ENCODE data around the gene COL24A1. TPM values are rescaled to one million over a fixed set of nuclear protein-coding genes. Genes with fewer than 3 reads are reported as not detected.

COL24A1 gene
- total RNA-seq, 1 experiment from 2014 or later, result 0.08 TPM

GRCh38 chr1:85892366-85892765, 264.2 kb downstream of the COL24A1 start:
- POLR2A ChIA-PET, result no interaction called here
- CTCF ChIA-PET, result no interaction called here

GRCh38 chr1:85889870-85890269, 266.7 kb downstream of the COL24A1 start:
- ATAC-seq (no peak), DNase-seq (ENCODE audit: low read depth, low spot score) (no peak)
- TF ChIP-seq TCF7L2 (IDR thresholded peaks at IDR 0.05; ENCODE audit: low read depth, low read length) (no peak), POLR2AphosphoS5 (IDR thresholded peaks at IDR 0.05; ENCODE audit: low read depth, low read length) (no peak), SIN3A (IDR thresholded peaks at IDR 0.05; ENCODE audit: borderline replicate concordance, insufficient read depth, low read depth, low read length) (no peak)
- TF ChIP-seq, protein P1, sequence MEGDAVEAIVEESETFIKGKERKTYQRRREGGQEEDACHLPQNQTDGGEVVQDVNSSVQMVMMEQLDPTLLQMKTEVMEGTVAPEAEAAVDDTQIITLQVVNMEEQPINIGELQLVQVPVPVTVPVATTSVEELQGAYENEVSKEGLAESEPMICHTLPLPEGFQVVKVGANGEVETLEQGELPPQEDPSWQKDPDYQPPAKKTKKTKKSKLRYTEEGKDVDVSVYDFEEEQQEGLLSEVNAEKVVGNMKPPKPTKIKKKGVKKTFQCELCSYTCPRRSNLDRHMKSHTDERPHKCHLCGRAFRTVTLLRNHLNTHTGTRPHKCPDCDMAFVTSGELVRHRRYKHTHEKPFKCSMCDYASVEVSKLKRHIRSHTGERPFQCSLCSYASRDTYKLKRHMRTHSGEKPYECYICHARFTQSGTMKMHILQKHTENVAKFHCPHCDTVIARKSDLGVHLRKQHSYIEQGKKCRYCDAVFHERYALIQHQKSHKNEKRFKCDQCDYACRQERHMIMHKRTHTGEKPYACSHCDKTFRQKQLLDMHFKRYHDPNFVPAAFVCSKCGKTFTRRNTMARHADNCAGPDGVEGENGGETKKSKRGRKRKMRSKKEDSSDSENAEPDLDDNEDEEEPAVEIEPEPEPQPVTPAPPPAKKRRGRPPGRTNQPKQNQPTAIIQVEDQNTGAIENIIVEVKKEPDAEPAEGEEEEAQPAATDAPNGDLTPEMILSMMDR (IDR thresholded peaks at IDR 0.05), result no peak
- TF ChIP-seq, protein P2, sequence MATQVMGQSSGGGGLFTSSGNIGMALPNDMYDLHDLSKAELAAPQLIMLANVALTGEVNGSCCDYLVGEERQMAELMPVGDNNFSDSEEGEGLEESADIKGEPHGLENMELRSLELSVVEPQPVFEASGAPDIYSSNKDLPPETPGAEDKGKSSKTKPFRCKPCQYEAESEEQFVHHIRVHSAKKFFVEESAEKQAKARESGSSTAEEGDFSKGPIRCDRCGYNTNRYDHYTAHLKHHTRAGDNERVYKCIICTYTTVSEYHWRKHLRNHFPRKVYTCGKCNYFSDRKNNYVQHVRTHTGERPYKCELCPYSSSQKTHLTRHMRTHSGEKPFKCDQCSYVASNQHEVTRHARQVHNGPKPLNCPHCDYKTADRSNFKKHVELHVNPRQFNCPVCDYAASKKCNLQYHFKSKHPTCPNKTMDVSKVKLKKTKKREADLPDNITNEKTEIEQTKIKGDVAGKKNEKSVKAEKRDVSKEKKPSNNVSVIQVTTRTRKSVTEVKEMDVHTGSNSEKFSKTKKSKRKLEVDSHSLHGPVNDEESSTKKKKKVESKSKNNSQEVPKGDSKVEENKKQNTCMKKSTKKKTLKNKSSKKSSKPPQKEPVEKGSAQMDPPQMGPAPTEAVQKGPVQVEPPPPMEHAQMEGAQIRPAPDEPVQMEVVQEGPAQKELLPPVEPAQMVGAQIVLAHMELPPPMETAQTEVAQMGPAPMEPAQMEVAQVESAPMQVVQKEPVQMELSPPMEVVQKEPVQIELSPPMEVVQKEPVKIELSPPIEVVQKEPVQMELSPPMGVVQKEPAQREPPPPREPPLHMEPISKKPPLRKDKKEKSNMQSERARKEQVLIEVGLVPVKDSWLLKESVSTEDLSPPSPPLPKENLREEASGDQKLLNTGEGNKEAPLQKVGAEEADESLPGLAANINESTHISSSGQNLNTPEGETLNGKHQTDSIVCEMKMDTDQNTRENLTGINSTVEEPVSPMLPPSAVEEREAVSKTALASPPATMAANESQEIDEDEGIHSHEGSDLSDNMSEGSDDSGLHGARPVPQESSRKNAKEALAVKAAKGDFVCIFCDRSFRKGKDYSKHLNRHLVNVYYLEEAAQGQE (IDR thresholded peaks at IDR 0.05; ENCODE audit: insufficient read depth in 1 of 2, low read depth in 2 of 2, low read length in 1 of 2), result no peak
- Histone ChIP-seq H3K27ac (ENCODE audit: low read length) (no peak overlapping the region), H3K9me3 (ENCODE audit: control insufficient read depth, insufficient read depth, low read depth, low read length) (no peaks in the 10 kb centered on the region), H3K36me3 (ENCODE audit: control insufficient read depth, insufficient read depth, low read length) (no peaks in the 10 kb centered on the region), H3K27me3 (ENCODE audit: control insufficient read depth, insufficient read depth, low read length) (no peaks in the 10 kb centered on the region), H3K4me3 (ENCODE audit: low read depth in 2 of 2, low read length in 2 of 2) (no peak overlapping the region), H3K4me1 (ENCODE audit: control insufficient read depth, insufficient read depth, low read length) (no peaks in the 10 kb centered on the region)
- in situ Hi-C loops (cut with HindIII; ENCODE audit: low pct_unique_long_range_greater_than_20kb, low sequenced_read_pairs), result no loop called here
- intact Hi-C loops (cut with micrococcal nuclease; ENCODE audit: unreplicated experiment), result loop anchor here (5.0 to 10.0 kb wide), 2 partner anchors 183 to 365 kb away; partner anchors contain the start of gene ZNHIT6
- ChIA-PET POLR2A (no interaction called here), CTCF (no interaction called here)
- BruUV-seq (replicated peaks), result no TSS peak

More at GRCh38 chr1:85892366-85892765, 264.2 kb downstream of the COL24A1 start:
- no peaks in the 10 kb centered on the region for H3K9me3 ChIP-seq (ENCODE audit: control insufficient read depth, insufficient read depth, low read depth, low read length)
- BruUV-seq (replicated peaks), result no TSS peak
- no peak for DNase-seq (ENCODE audit: low read depth, low spot score)
- H3K4me3 ChIP-seq (ENCODE audit: low read depth in 2 of 2, low read length in 2 of 2), result no peak overlapping the region
- no peaks in the 10 kb centered on the region for H3K4me1 ChIP-seq (ENCODE audit: control insufficient read depth, insufficient read depth, low read length)
- ATAC-seq, result no peak
- no peaks in the 10 kb centered on the region for H3K27me3 ChIP-seq (ENCODE audit: control insufficient read depth, insufficient read depth, low read length)
- intact Hi-C loops (cut with micrococcal nuclease; ENCODE audit: unreplicated experiment), result loop anchor here (10.0 kb wide), 1 partner anchor 362 kb away; no protein-coding TSS in a partner anchor
- H3K27ac ChIP-seq (ENCODE audit: low read length), result no peak overlapping the region
- in situ Hi-C loops (cut with HindIII; ENCODE audit: low pct_unique_long_range_greater_than_20kb, low sequenced_read_pairs), result no loop called here
- no peak for TF ChIP-seq POLR2AphosphoS5 (IDR thresholded peaks at IDR 0.05; ENCODE audit: low read depth, low read length)
- TF ChIP-seq SIN3A (IDR thresholded peaks at IDR 0.05; ENCODE audit: borderline replicate concordance, insufficient read depth, low read depth, low read length), result no peak
- TF ChIP-seq, protein P2 (IDR thresholded peaks at IDR 0.05; ENCODE audit: insufficient read depth in 1 of 2, low read depth in 2 of 2, low read length in 1 of 2), result no peak
- TF ChIP-seq TCF7L2 (IDR thresholded peaks at IDR 0.05; ENCODE audit: low read depth, low read length), result no peak
- TF ChIP-seq, protein P1 (IDR thresholded peaks at IDR 0.05), result no peak
- H3K36me3 ChIP-seq (ENCODE audit: control insufficient read depth, insufficient read depth, low read length), result no peaks in the 10 kb centered on the region

All from Panc1 (cell line).